ENCODE measurements around the gene CALCR. TPM values are rescaled to one million over a fixed set of nuclear protein-coding genes. Genes with fewer than 3 reads are reported as not detected.

Gene CALCR
- total and polyA plus RNA-seq, 9 of the 15 experiments (the other 6 are each of a cell fraction or from before 2014, with no cell fraction given), result 0.04 to 0.14 (median 0.09) TPM; not detected in 3

GRCh38 chr7:93453262-93453661, 121.3 kb downstream of the CALCR start:
- intact Hi-C loops (cut with micrococcal nuclease) (loop anchor here (10.0 kb wide), 1 partner anchor 278 kb away; no protein-coding TSS in a partner anchor), in situ Hi-C loops (cut with MboI) (no loop called here)
- no peak overlapping the region for H3K9ac ChIP-seq (ENCODE audit: insufficient read depth in 1 of 2, low read depth in 2 of 2, low read length in 2 of 2)
- H4K20me1 ChIP-seq (replicated peaks; ENCODE audit: control insufficient read depth, insufficient read depth, low read length), result no peaks in the 10 kb centered on the region
- DNase-seq (ENCODE audit: extremely low read depth in 1 of 4, low spot score in 3 of 4), result no peak
- no peaks in the 10 kb centered on the region for H3K36me3 ChIP-seq (ENCODE audit: control insufficient read depth, insufficient read depth, low read length)
- H3K4me1 ChIP-seq (replicated peaks in 1 of 2; ENCODE audit: control insufficient read depth in 2 of 2, insufficient read depth in 2 of 2, low read length in 2 of 2), result no peaks in the 10 kb centered on the region
- ChIA-PET POLR2A (no interaction called here), CTCF (ENCODE audit: low intra/inter-chr PET ratio) (no interaction called here)
- H3K9me3 ChIP-seq (replicated peaks; ENCODE audit: control insufficient read depth, insufficient read depth, low read depth, low read length), result no peaks in the 10 kb centered on the region
- no peak overlapping the region for H2AFZ ChIP-seq (ENCODE audit: low read depth, low read length)
- no peaks in the 10 kb centered on the region for H3K79me2 ChIP-seq (ENCODE audit: control insufficient read depth, insufficient read depth, low read length)
- no peak overlapping the region for H3K4me2 ChIP-seq (ENCODE audit: insufficient read depth, low read length)
- no peak for TF ChIP-seq KAT8 (IDR thresholded peaks at IDR 0.05; ENCODE audit: low read depth)
- no peak for TF ChIP-seq BACH1 (tag; IDR thresholded peaks at IDR 0.05)
- no peak for TF ChIP-seq BCL6 (CRISPR knock-in tag; IDR thresholded peaks at IDR 0.05)
- TF ChIP-seq, protein P1, sequence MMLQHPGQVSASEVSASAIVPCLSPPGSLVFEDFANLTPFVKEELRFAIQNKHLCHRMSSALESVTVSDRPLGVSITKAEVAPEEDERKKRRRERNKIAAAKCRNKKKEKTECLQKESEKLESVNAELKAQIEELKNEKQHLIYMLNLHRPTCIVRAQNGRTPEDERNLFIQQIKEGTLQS (IDR thresholded peaks at IDR 0.05), result 0 out of 2 replicates have a peak, but pooled peaks have one; percentile 43
- TF ChIP-seq, protein P1 (CRISPR knock-in tag; conservative IDR thresholded peaks at IDR 0.05), result no peak
- 0 out of 2 replicates have a peak, but pooled peaks have one; percentile 34 for TF ChIP-seq ATF7 (IDR thresholded peaks at IDR 0.05)
- TF ChIP-seq ZNF217 (CRISPR knock-in tag; IDR thresholded peaks at IDR 0.05), result no peak
- no peak for TF ChIP-seq CEBPG (CRISPR knock-in tag; IDR thresholded peaks at IDR 0.05)
- TF ChIP-seq CEBPG (tag; conservative IDR thresholded peaks at IDR 0.05 in 1 of 2, IDR thresholded peaks at IDR 0.05 in 1 of 2), result peak in 1 of 2 experiments; percentile 72; a peak in 2 of 4 replicates
- ATAC-seq, result no peak
- FAIRE-seq, result no peak
- BruUV-seq (replicated peaks), result no TSS peak
- H3K27ac ChIP-seq (ENCODE audit: extremely low read depth, low read depth, low read length), result no peak overlapping the region
- no peaks in the 10 kb centered on the region for H3K9me1 ChIP-seq (ENCODE audit: control insufficient read depth, insufficient read depth, low read length)
- no peak overlapping the region for H3K4me3 ChIP-seq
- WGBS (ENCODE audit: insufficient coverage, low coverage, missing lambda C conversion rate), result 0% methylated on average over 4 of the region's 4 CpGs
- H3K27me3 ChIP-seq (ENCODE audit: control insufficient read depth in 2 of 2, insufficient read depth in 2 of 2, low read length in 2 of 2), result no peaks in the 10 kb centered on the region

Measured in K562 (cell line).